ENCODE results near the gene OR52I2.
A peak's percentile ranks its signal among the peaks of the same experiment; 100 is the strongest.

OR52I2 gene

GRCh38 chr11:4581443-4581842 is at the start of gene OR52I2:
Gene OR52I2 (plus strand): TSS chr11:4581743.
- DNase-seq (ENCODE audit: low spot score): no peak

- peak; percentile 35 for DNase-seq (ENCODE audit: low spot score)
Measured at GRCh38 chr11:4539603-4540219, 41.8 kb upstream of the OR52I2 start.

DNA sequence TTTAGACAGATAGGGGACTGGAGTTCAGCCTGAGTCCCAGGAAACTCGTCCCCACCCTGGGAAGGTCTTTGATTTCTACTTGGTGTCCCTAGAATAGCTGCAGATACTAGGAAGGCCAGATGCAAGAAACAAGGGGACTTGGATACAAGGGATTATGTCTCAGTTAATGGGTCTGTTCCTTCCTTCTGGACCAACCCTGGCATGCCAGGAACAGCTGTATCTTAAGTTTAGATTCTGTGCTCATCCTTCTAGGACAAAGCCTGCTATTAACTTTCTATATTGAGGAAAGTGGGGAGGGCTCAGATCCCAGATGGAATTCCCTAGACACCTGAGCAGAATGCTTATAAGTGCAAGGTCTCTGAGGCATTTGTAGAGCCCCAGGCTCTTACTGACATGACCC is 40.5 kb upstream of the OR52I2 start:
- no peak for DNase-seq (ENCODE audit: low spot score)

- DNase-seq (ENCODE audit: low spot score): peak; percentile 45
Measured at GRCh38 chr11:4543561-4543960, 38.0 kb upstream of the OR52I2 start.

DNA sequence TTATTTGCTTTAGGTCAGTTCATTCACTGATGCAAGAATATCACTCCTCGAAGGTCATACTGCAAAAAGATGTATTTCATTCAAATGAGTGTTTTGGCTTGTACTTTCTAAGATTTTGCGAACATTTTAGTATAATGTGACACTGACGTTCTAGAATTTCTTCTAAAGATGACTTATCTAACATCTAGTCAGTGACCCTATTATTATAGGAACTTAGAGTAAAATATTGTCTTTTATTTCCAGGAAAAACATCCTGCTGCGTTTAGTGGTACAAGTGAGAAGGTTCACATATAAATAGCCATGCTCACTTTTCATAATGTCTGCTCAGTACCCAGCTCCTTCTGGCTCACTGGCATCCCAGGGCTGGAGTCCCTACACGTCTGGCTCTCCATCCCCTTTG is 36.7 kb upstream of the OR52I2 start, which contains the start of gene OR52M1:
Gene OR52M1 (plus strand): TSS at position 301 of the 400 bp plus-strand sequence. CDS start 0 bp downstream, at position 301.
- DNase-seq (ENCODE audit: low spot score): no peak

DNA sequence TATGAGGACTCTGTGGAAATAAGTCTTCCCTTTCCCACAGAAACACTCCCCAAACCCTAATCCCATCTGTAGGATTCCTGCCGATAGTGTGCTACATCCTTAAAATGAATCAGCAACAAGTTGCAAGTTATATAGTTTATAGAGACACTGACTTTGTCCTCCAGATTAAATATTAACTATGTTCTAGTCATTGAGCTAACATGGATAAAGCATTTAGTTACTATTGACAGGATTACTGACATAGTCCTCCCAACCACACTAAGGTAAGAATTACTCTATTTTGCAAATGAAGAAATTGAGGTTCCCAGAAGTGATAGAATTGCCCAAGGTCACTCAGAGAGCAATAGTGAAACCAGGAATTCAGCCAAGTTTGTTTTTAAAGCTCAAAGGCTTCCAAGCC is 34.7 kb upstream of the OR52I2 start:
- peak; percentile 63 for DNase-seq (ENCODE audit: low spot score)

DNA sequence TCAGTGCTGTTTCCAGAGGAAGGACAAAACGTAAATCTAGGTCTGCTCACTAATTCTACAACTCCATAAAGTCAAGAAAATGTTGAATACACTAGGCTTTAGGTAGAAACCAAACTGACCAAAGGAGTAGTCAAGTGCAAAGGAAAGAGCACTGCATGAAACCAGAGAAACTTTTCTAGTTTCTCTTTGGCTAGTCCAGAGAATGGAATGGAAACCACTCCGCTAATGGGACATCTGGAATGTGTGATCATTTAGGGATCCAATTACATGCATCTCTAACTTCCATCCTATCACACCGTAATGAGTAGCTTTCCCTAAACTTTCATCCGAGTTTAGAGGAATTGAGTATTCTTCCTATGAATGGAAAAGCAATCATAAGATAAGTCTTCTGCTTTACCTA is 34.1 kb upstream of the OR52I2 start:
- DNase-seq (ENCODE audit: low spot score): no peak

DNA sequence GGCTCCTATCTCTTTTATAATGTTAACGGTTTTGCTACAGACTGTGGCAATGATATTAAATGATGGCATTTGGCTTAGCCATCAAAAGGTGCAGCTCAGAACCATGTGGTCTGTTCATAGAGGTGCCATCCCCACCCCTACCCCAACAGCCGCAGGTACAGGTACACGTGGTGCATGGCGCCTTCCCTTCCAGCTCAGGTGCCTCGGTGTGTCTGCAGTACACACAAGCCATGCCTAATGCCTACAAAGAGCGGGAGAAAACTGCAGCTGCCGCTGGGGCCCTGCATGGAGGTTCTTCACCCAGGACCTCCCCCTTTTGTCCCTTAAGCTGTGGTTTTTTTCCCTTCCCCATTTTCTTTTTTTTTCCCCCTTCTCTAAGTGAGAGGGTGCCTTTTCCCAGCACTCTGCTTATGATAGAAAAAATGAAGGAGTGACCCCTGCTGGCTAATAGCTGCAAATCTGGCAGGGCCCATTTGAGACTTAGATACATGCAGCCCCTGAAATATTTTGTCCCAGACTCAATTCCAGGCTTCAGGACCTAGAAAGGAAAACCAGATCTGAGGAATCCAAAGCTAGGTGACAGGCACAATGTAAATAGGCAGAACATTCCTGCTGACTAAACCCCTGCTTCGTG is 30.1 kb upstream of the OR52I2 start:
- peak; percentile 14 for DNase-seq (ENCODE audit: low spot score)

DNA sequence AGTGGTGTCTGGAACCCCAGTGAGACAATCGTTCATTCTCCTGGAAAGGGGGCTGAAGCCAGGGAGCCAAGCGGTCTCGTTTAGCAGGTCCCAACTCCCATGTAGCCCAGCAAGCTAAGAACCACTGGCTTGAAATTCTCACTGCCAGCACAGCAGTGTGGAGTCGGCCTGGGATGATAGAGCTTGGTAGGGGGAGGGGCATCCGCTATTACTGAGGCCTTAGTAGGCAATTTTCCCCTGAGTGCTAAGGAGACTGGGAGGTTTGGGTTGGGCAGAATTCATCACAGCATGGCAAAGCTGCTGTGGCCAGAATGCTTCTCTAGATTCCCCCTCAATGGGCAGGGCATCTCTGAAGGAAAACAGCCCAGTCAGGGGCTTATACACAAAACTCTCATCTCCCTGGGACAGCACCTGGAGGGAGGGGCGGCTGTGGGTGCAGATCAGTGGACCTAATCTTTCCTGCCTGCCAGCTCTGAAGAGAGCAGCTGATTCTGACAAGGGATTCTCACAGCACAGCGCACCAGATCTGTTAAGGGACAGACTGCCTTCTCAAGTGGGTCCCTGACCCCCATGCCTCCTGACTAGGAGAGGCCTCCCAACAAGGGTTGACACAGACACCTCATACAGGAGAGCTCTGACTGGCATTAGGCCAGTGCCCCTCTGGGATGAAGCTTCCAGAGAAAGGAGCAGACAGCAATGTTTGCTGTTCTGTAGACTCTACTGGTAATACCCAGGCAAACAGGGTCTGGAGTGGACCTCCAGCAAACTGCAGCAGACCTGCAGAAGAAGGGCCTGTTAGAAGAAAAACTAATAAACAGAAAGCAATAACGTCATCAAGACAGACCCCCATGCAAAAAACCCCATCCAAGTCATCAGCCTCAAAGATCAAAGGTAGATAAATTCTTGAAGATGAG is 21.8 kb upstream of the OR52I2 start:
- no peak for DNase-seq (ENCODE audit: low spot score)

GRCh38 chr11:4560467-4560866 is 21.1 kb upstream of the OR52I2 start:
- no peak for DNase-seq (ENCODE audit: low spot score)

- DNase-seq (ENCODE audit: low spot score): no peak
Measured at GRCh38 chr11:4565371-4565770, 16.2 kb upstream of the OR52I2 start.

DNA sequence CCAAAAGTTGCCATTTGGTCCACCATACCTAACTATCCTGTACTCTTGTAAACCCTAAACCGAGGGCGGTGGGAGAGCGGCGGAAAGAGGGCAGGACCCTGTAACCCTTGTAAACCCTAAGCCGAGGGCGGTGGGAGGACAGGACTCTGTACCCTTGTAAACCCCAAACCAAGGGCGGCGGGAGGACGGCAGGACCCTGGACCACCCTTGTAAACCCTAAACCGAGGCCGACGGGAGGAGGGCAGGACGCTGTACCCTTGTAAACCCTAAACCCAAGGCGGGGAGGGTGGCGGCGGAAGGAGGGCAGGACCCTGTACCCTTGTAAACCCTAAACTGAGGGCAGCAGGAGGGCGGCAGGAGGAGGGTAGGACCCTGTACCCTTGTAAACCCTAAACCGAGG is 12.5 kb upstream of the OR52I2 start:
- no peak for DNase-seq (ENCODE audit: low spot score)

GRCh38 chr11:4576880-4577279 is 4.7 kb upstream of the OR52I2 start:
- no peak for DNase-seq (ENCODE audit: low spot score)

GRCh38 chr11:4577761-4578160 is 3.8 kb upstream of the OR52I2 start:
- DNase-seq (ENCODE audit: low spot score): no peak

GRCh38 chr11:4578624-4579023 is 2.9 kb upstream of the OR52I2 start:
- DNase-seq (ENCODE audit: low spot score): no peak

DNA sequence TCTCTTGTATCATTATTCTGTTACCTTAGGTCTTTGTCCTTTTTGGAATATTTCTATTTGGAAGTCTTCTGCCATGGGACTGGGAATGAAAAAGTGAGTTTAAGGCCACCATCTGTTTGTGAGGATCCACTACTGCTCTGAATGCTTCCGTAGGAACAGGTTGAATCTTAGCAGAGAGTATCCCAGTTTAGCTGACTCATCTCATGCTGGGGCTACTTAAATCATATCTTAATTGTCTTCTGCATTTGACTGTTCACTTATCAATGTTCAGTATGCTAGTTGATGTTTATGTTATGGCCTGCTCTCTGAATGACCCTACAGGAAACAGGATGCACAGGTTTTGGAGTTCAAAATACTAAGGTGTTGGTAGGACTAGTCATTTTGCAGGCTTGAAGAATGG is 1.4 kb upstream of the OR52I2 start:
- DNase-seq (ENCODE audit: low spot score): no peak

DNA sequence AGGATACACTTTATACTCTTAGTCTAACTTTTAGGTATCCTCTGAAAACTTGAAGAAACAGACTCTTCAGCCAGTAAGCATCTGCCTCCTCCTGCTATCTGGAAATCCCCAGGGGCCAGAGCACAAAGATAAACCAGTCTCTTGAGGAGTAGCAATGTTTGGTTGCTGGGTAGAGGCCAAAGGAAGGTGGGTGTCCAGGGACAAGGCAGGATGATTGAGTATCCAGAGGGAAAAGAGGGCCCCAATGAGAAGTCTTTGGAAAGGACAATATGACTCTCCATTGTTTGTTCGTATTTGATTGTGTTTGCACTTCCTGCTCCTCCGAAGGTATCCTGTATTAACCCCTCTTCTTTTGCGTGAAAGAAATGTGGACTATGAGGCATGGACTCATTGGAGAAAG is 7.5 kb downstream of the OR52I2 start:
- no peak for DNase-seq (ENCODE audit: low spot score)

DNA sequence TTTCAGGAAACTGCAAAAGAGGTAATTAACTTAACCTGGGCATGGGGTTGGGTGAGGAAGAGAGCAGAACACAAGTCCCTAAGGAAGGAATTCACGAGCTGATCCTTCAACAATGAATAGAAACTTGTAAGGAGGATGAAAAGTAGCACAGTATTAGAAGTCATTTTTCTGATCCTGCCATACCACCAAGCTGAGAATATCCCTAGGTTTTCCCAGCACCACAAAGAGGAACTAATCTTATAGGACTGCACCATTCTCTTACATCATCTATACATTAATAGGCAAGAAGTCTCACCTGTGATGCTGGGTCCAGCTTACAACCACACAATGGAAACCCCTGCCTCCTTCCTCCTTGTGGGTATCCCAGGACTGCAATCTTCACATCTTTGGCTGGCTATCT is 12.2 kb downstream of the OR52I2 start, which contains the start of gene OR52I1:
Gene OR52I1 (plus strand): TSS at position 301 of the 400 bp plus-strand sequence. CDS start 0 bp downstream, at position 301.
- DNase-seq (ENCODE audit: low spot score): no peak

DNA sequence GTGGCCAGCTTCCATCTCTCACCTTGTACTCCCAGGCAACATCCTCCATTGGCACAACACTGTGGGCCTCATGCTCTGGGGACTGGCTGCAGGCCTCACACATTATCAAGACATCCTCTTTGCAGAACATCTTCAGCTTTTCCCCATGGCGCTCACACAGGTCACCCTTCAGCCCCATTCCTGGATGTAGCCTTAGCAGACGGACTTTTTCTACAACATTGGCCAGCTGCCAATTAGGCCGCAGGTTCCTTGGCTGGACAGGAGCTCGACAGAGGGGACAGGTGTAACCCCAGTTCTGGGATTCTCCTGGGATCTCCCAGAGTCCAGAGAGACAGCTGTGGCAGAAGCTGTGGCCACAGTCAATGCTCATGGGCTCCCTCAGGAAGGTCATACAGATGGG is 23.5 kb downstream of the OR52I2 start:
- DNase-seq (ENCODE audit: low spot score): no peak

- peak; percentile 35 for DNase-seq (ENCODE audit: low spot score)
Measured at GRCh38 chr11:4606231-4607015, 24.9 kb downstream of the OR52I2 start.

DNA sequence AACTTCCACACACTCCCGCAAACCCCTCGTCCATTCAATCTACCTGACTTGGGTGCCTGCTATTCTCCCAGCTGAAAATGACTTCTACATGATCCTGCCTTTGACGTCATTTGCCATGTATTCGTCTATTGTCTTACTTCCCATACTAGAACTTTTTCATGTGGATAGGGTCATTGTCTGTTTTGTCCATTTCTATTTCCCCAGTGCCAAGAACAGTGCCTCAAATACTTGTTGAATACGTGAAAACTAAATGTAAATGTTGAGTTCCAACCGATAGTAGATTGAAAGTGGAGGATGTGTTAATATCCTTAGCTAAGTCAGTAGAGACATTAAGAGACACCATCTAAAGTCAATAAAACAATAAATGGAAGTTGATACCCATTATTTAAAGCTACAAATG is 25.6 kb downstream of the OR52I2 start:
- peak; percentile 33 for DNase-seq (ENCODE audit: low spot score)

Data from kidney tubule cell (primary cell).